Body of pancreas (tissue), 4 donors: ENCODE data around the gene BCOR. TPM values are rescaled to one million over a fixed set of nuclear protein-coding genes. Genes with fewer than 3 reads are reported as not detected.

Source experiments
- ATAC-seq: fragments of 150-250 bp; one replicate; pipeline ENCODE4 v1.9.1; 2016
- DNase-seq, 4 donors: peaks; one replicate each; pipeline ENCODE4 v3.0.0-alpha.2; 2019
- H3K27ac ChIP-seq, 4 donors: fragments of 200-600 bp; sonication (generic); 1 replicate in 3 of 4; 2 replicates in 1 of 4; pipeline versions ENCODE4 v1.5.1 to v1.6.1; 2016 to 2019; ENCODE audit warnings: mild to moderate bottlenecking in 1 of 4, mixed read lengths in 1 of 4, moderate library complexity in 1 of 4
- H3K27me3 ChIP-seq, 2 donors: fragments of 200-600 bp; sonication (generic); one replicate each; pipeline ENCODE4 v1.6.0; 2016; ENCODE audit warnings: mild to moderate bottlenecking in 1 of 2
- H3K36me3 ChIP-seq, 2 donors: fragments of 200-600 bp; sonication (generic); replicated peaks in 1 of 2; 2 replicates each; pipeline ENCODE4 v1.5.1; 2016; ENCODE audit warnings: low read depth in 2 of 2; ENCODE audit not compliant: insufficient read depth in 1 of 2
- H3K4me1 ChIP-seq: fragments of 200-600 bp; sonication (generic); one replicate; pipeline ENCODE4 v1.6.0; 2016
- H3K4me3 ChIP-seq, 2 donors: fragments of 200-600 bp; sonication (generic); 1 replicate in 1 of 2; 2 replicates in 1 of 2; pipeline ENCODE4 v1.5.1; 2016 to 2019
- H3K9me3 ChIP-seq, 3 donors: fragments of 200-600 bp; sonication (generic); 1 replicate in 2 of 3; 2 replicates in 1 of 3; pipeline ENCODE4 v1.5.1; 2016
- CTCF ChIP-seq, 7 experiments: fragments of 450-650 bp in 4 of 7; fragments of 200-600 bp in 3 of 7; sonication (generic) in 3 of 7; IDR thresholded peaks; one replicate each; pipeline ENCODE4 v1.5.1; 2016 to 2019; ENCODE audit warnings: antibody characterized with exemption in 7 of 7
- POLR2A ChIP-seq, 3 donors: fragments of 450-650 bp; IDR thresholded peaks; one replicate each; pipeline ENCODE4 v1.6.1; 2016; ENCODE audit warnings: antibody characterized with exemption in 3 of 3, mild to moderate bottlenecking in 2 of 3
- WGBS, 2 donors: methylation state at CpG; one replicate each; pipeline ENCODE4 v1.1.5; 2017; 5-methylcytosine and 5-hydroxymethylcytosine counted together
- intact Hi-C: fragments of 100-400 bp; cut with DNase I; formaldehyde crosslinking; loops from one replicate; pipeline ENCODE4 v1.15.1; 2023
- total RNA-seq, 2 donors: library from RNA; depleted of rRNA; stranded (reverse); fragments of >200 nt; gene quantifications; one replicate each; pipeline ENCODE4 v1.1.0, GENCODE V29; 2016

BCOR gene
- total RNA-seq, 2 donors from 2014 or later = 13.2 to 23.6 TPM

- TF ChIP-seq POLR2A (IDR thresholded peaks at IDR 0.05) (peak in 2 of 3 donors; percentile 10 to 26), CTCF (IDR thresholded peaks at IDR 0.05) (no peak)
- H3K4me1 ChIP-seq = peaks cover 92% of the 10 kb centered on the region
- 26 to 32% methylated on average over 5 to 6 of the region's 6 CpGs for WGBS, 2 donors
- peak overlapping the region; percentile 68 to 83 (median 78) for H3K27ac ChIP-seq
- H3K36me3 ChIP-seq = no peaks in the 10 kb centered on the region
- ATAC-seq (peak; percentile 41), DNase-seq (peak; percentile 49 to 75 (median 67))
- no peaks in the 10 kb centered on the region for H3K9me3 ChIP-seq
- intact Hi-C loops = no loop called here
- no peak overlapping the region for H3K4me3 ChIP-seq
- no peaks in the 10 kb centered on the region for H3K27me3 ChIP-seq
These were observed 12.0 kb downstream of the BCOR start for GRCh38 chrX:40085714-40086113.

- peak in 3 of 4 donors; percentile 53 to 64 (median 57) for DNase-seq
- no peaks in the 10 kb centered on the region for H3K9me3 ChIP-seq
- TF ChIP-seq POLR2A (IDR thresholded peaks at IDR 0.05) (no peak), CTCF (IDR thresholded peaks at IDR 0.05) (no peak)
- no peak overlapping the region for H3K4me3 ChIP-seq
- no peaks in the 10 kb centered on the region for H3K27me3 ChIP-seq
- ATAC-seq = peak; percentile 30
- no peaks in the 10 kb centered on the region for H3K36me3 ChIP-seq
- WGBS, 2 donors = 7 to 11% methylated on average over 17 of the region's 18 CpGs
- peaks cover 90% of the 10 kb centered on the region for H3K4me1 ChIP-seq
- intact Hi-C loops = no loop called here
- peak overlapping the region; percentile 68 to 83 (median 78) for H3K27ac ChIP-seq
These were observed 12.6 kb downstream of the BCOR start for GRCh38 chrX:40085102-40085551.

- peaks cover 85% of the 10 kb centered on the region for H3K4me1 ChIP-seq
- no peaks in the 10 kb centered on the region for H3K27me3 ChIP-seq
- WGBS, 2 donors = 15 to 17% methylated on average over 1 to 11 of the region's 11 CpGs
These were observed 13.2 kb downstream of the BCOR start for GRCh38 chrX:40084471-40085101.

GRCh38 chrX:40083979-40084359 lies 13.8 kb downstream of the BCOR start:
- TF ChIP-seq CTCF (IDR thresholded peaks at IDR 0.05) (no peak), POLR2A (IDR thresholded peaks at IDR 0.05) (no peak)
- intact Hi-C loops = no loop called here
- WGBS, 2 donors = 22% methylated on average over 16 of the region's 26 CpGs; no CpG with 5 or more reads in 1 of the 2 donors
- Histone ChIP-seq H3K27ac (peak overlapping the region in 2 of 4 donors; percentile 57 to 80), H3K27me3 (no peaks in the 10 kb centered on the region), H3K36me3 (no peaks in the 10 kb centered on the region), H3K4me1 (peaks cover 79% of the 10 kb centered on the region), H3K4me3 (no peak overlapping the region), H3K9me3 (no peaks in the 10 kb centered on the region)
- DNase-seq (no peak), ATAC-seq (no peak)

More at GRCh38 chrX:40084471-40085101, 13.2 kb downstream of the BCOR start:
- no peak overlapping the region for H3K4me3 ChIP-seq
- no peaks in the 10 kb centered on the region for H3K36me3 ChIP-seq
- intact Hi-C loops = no loop called here
- peak overlapping the region; percentile 68 to 83 (median 78) for H3K27ac ChIP-seq
- H3K9me3 ChIP-seq = no peaks in the 10 kb centered on the region
- TF ChIP-seq CTCF (IDR thresholded peaks at IDR 0.05) (no peak), POLR2A (IDR thresholded peaks at IDR 0.05) (no peak)
- no peak for DNase-seq
- no peak for ATAC-seq
